ENCODE data around the gene SIRT7. TPM values are rescaled to one million over a fixed set of nuclear protein-coding genes. Genes with fewer than 3 reads are reported as not detected.

The SIRT7 gene
- polyA plus RNA-seq, 4 donors, result 9.6 to 19.6 (median 14.7) TPM

DNA sequence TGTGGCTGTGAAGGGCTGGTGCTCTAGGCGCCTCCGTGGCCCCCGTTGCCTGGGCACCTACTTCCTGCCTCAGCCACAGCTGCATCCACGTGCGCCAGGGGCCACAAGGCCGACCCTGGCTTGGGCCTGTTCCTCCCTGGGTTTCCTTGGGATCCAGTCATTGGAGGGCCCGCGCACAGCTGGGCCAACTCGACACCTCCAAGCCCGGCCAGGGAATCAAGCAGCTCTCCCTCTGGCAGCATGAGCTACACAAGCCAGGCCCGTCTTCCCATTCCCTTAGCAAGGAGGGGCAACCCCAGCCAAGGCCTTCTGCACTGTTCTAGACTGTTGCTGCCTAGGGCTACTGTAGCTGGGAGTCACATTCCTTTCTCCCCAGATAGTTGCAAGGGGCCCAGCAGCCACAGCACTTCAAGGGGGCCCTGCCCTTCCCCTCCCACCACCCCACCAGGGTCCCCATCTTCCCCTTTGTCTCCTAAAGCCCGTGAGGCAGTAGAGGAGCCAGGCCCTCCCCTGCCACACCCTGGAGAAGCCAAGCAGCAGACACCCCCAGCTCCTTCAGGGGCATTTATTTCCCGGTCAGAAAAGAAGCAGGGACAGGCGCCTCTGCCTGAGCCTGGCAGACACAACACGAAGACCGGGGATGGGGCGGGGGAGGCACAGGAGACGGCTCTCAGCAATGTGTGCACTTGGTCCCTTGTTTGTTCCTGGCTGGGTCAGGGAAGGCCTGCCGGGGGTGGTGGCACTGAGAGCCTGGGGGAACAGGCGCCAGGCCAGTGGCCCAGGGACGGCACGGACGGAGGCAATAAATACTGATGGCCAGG is 50.6 kb downstream of the SIRT7 start:
- DNase-seq (ENCODE audit: low read depth in 4 of 4, low spot score in 2 of 4), result no peak

DNA sequence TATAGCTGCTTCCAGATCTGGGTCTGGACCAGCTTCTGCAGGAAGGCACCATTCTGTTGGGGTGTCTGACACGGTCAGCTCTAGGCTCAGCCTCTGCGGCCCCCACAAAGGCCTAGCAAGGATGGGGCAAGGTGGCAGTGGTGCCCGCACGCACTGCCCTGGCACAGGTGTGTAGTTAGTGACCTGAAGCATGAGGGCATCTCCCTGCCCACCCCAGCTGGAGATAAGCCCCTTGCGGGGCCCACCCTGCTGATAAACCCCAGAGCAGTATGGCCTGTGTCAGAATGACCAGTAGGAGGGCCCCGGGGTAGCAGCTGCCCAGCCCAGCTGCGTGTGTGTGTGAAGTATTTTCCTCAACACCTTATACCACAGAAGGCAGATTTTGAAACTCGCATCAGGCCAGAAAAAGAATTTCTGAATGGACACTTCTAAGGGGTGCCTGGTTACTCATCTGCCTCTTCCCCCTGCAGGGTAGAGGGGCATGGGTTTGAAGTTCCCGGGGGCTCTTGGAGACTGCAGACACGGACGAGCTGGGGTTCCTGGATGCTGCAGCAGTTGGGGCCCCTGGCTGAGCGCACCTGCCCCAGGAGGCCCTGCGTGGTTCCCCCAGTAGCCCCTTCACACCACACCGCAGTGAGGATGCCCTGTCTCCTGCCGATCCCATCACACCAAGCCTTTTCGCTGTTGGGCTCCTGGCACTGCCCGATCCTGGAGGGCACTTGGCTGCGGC is 51.4 kb downstream of the SIRT7 start:
- DNase-seq (ENCODE audit: low read depth in 4 of 4, low spot score in 2 of 4), result no peak

DNA sequence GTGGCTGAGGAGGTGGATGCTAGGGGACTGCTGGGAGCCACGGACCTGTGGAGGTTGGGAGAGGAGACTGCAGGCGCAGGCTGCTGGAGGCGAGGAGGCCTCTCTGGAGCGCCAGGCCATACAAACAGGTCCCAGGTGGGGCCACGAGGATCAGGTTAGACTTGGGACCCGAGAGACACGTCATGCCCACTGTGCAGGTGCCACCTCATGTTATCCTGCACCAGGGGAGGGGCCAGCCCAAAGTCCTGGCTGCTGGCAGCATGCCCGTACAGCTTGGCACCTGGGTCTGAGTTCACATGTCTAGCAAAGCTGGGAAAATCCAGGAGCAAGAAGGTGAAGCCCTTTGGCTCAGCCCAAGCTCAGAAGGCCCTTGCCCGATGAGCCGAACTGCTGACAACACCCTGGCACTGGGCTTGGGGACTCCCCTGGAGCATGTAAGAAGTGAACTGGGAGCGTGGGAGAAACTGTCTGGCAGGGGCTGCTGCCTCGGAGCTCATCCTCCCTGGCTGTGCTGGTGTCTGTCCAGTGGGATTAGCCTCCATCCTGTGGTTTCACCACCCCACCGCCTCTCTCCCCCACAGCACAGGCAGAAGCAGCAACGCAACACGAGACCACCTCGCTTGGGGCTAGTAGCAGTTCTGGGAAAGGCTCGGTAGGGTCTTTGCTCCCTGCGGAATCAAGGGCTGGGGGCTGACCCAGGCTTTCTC is 52.1 kb downstream of the SIRT7 start:
- no peak for DNase-seq (ENCODE audit: low read depth in 4 of 4, low spot score in 2 of 4)

DNA sequence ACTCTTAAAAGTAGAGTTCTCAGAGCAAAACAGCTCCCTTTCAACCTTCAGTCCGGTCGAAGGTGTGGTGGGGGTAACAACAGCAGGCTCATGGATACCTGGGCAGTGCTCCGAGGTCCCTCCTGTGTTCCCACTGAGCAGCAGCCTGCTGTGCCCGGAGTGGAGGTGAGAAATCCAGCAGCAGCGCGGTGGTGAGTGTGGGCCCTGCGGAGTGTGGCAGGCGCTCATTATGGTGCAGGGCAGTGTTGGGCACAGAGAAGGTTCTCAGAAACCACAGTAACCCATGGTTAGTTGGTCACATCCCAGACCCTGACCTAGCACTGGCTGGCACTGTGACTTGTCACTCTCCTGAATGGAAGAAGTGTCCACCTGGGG is 52.6 kb downstream of the SIRT7 start:
- DNase-seq (ENCODE audit: low read depth in 4 of 4, low spot score in 2 of 4), result no peak

DNA sequence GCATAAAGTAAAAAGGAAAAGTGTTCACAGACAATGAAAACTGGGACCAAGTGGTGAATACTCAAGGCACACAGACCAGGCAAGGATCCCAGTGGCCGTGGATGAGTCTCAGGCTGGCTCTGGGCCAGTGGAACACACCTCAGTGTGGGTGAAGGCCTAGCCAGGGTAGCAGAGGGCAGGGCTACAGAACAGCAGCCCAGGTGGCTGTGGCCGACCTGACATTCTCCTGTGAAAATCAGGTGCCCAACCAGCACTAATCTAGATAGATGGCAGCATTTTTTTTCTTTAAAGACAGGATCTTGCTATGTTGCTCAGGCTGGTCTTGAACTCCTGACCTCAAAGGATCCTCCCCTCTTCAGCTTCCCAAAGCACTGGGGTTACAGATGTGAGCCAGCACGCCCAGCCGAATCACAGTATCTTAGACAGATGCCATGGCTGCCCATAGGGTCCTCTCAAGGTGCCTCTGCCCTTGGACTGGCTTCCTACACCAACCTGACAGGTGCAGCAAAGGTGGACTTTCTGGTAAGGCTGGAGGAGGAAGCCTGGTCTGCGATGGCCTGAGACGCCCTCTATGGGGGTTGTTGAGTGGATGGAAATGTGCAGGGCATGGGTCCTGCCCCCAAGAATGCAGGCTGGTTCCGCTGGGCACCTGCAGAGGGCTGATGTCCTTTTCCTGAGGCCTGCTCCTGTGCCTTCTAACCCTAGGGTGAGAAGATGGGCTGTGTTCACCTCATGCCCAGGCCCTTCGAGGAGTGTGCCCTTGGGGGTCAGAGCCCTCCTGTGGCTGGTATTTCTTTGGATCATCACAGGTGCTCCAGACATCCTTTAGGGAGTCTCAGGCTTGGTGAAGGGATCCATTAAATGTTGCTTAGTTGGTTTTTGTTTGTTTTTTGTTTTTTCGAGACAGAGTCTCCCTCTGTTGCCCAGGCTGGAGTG is 53.9 kb downstream of the SIRT7 start:
- DNase-seq (ENCODE audit: low read depth in 4 of 4, low spot score in 2 of 4), result no peak

DNA sequence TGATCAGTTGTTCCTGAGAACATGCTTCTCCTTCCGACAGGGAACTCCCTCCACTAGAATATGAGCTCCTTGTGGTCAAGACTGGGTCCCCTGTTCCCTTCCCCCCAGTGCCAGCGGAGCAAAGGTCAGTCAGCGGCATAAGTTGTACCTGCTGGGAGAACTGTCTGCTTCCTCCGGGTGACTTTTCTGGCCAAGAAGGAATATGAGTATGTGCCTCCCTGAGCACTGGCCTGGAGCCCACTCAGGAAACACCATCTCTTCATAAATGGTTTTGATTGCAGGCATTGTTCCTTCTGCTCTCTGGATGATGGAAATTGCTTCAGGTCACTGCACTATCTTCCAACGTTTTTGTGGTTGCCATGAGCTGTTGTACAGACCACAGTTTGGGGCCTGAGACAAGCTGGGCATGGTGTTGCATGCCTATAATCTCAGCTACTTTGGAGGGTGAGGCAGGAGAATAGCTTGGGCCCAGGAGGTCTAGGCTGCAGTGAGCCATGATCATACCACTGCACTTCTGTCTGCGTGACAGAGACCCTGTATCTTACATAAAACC is 54.8 kb downstream of the SIRT7 start:
- DNase-seq (ENCODE audit: low read depth in 4 of 4, low spot score in 2 of 4), result no peak

Other genes starting within 250 kb of the SIRT7 start
- 10 to 100 TPM; 37.0 to 54.7 (median 45.8) TPM for gene ARL16, start 234.4 kb downstream of the SIRT7 start, polyA plus RNA-seq (ENCODE audit: insufficient read length in 4 of 4)
- gene HGS, start 234.2 kb downstream of the SIRT7 start, polyA plus RNA-seq (ENCODE audit: insufficient read length in 4 of 4), result 100 to 1,000 TPM in 2 of 4 donors, 10 to 100 TPM in 2; 79.9 to 124 (median 96.4) TPM
- 10 to 100 TPM; 41.0 to 70.1 (median 51.4) TPM for gene MRPL12, start 214.8 kb downstream of the SIRT7 start, polyA plus RNA-seq (ENCODE audit: insufficient read length in 4 of 4)
- 10 to 100 TPM; 11.7 to 22.9 (median 20.5) TPM for gene SLC25A10, start 205.9 kb downstream of the SIRT7 start, polyA plus RNA-seq (ENCODE audit: insufficient read length in 4 of 4)
- 10 to 100 TPM in 2 of 4 donors, 1 to 10 TPM in 2; 8.6 to 18.5 (median 12.7) TPM for gene GCGR, start 114.0 kb downstream of the SIRT7 start, polyA plus RNA-seq (ENCODE audit: insufficient read length in 4 of 4)
- 100 to 1,000 TPM in 2 of 4 donors, 10 to 100 TPM in 2; 69.8 to 134 (median 107) TPM for gene MCRIP1, start 84.9 kb downstream of the SIRT7 start, polyA plus RNA-seq (ENCODE audit: insufficient read length in 4 of 4)
- gene PPP1R27, start 83.1 kb downstream of the SIRT7 start, polyA plus RNA-seq (ENCODE audit: insufficient read length in 4 of 4), result under 1 TPM; 0.23 to 0.46 (median 0.37) TPM
- gene P4HB, start 57.6 kb downstream of the SIRT7 start, polyA plus RNA-seq (ENCODE audit: insufficient read length in 4 of 4), result 100 to 1,000 TPM; 397 to 434 (median 411) TPM
- gene ARHGDIA, start 46.8 kb downstream of the SIRT7 start, polyA plus RNA-seq (ENCODE audit: insufficient read length in 4 of 4), result 100 to 1,000 TPM; 156 to 249 (median 195) TPM
- gene ALYREF, start 26.6 kb downstream of the SIRT7 start, polyA plus RNA-seq (ENCODE audit: insufficient read length in 4 of 4), result 100 to 1,000 TPM in 1 of 4 donors, 10 to 100 TPM in 3; 66.6 to 107 (median 76.3) TPM
- 100 to 1,000 TPM in 2 of 4 donors, 10 to 100 TPM in 2; 72.2 to 130 (median 96.2) TPM for gene ANAPC11, start 26.5 kb downstream of the SIRT7 start, polyA plus RNA-seq (ENCODE audit: insufficient read length in 4 of 4)
- 1 to 10 TPM in 1 of 4 donors, under 1 TPM in 3; 0.39 to 1.5 (median 0.52) TPM for gene NPB, start 15.9 kb downstream of the SIRT7 start, polyA plus RNA-seq (ENCODE audit: insufficient read length in 4 of 4)
- gene PCYT2, start 6.8 kb downstream of the SIRT7 start, polyA plus RNA-seq (ENCODE audit: insufficient read length in 4 of 4), result 10 to 100 TPM; 45.7 to 55.9 (median 49.5) TPM
- gene MAFG, start 9.6 kb upstream of the SIRT7 start, polyA plus RNA-seq (ENCODE audit: insufficient read length in 4 of 4), result 10 to 100 TPM in 3 of 4 donors, 1 to 10 TPM in 1; 9.8 to 15.4 (median 11.9) TPM
- gene PYCR1, start 19.1 kb upstream of the SIRT7 start, polyA plus RNA-seq (ENCODE audit: insufficient read length in 4 of 4), result 10 to 100 TPM; 27.6 to 38.1 (median 31.7) TPM
- gene MYADML2, start 29.1 kb upstream of the SIRT7 start, polyA plus RNA-seq (ENCODE audit: insufficient read length in 4 of 4), result under 1 TPM in 3 of 4 donors, not detected in 1; 0.14 to 0.33 (median 0.24) TPM
- gene NOTUM, start 43.0 kb upstream of the SIRT7 start, polyA plus RNA-seq (ENCODE audit: insufficient read length in 4 of 4), result 1 to 10 TPM; 2.1 to 3.2 (median 2.8) TPM
- 10 to 100 TPM; 22.1 to 40.1 (median 35.8) TPM for gene ASPSCR1, start 59.5 kb upstream of the SIRT7 start, polyA plus RNA-seq (ENCODE audit: insufficient read length in 4 of 4)
- gene CENPX, start 104.7 kb upstream of the SIRT7 start, polyA plus RNA-seq (ENCODE audit: insufficient read length in 4 of 4), result 10 to 100 TPM; 36.3 to 49.2 (median 45.1) TPM
- gene LRRC45, start 105.1 kb upstream of the SIRT7 start, polyA plus RNA-seq (ENCODE audit: insufficient read length in 4 of 4), result 10 to 100 TPM in 3 of 4 donors, 1 to 10 TPM in 1; 10.0 to 19.6 (median 17.1) TPM
- 10 to 100 TPM in 3 of 4 donors, 1 to 10 TPM in 1; 8.6 to 17.0 (median 14.9) TPM for gene RAC3, start 113.5 kb upstream of the SIRT7 start, polyA plus RNA-seq (ENCODE audit: insufficient read length in 4 of 4)
- 100 to 1,000 TPM in 1 of 4 donors, 10 to 100 TPM in 3; 79.6 to 138 (median 86.5) TPM for gene DCXR, start 119.5 kb upstream of the SIRT7 start, polyA plus RNA-seq (ENCODE audit: insufficient read length in 4 of 4)
- gene RFNG, start 133.6 kb upstream of the SIRT7 start, polyA plus RNA-seq (ENCODE audit: insufficient read length in 4 of 4), result 10 to 100 TPM; 38.2 to 67.5 (median 52.2) TPM
- gene GPS1, start 133.7 kb upstream of the SIRT7 start, polyA plus RNA-seq (ENCODE audit: insufficient read length in 4 of 4), result 100 to 1,000 TPM in 3 of 4 donors, 10 to 100 TPM in 1; 98.9 to 158 (median 137) TPM
- gene DUS1L, start 147.6 kb upstream of the SIRT7 start, polyA plus RNA-seq (ENCODE audit: insufficient read length in 4 of 4), result 10 to 100 TPM; 67.0 to 99.5 (median 97.0) TPM
- gene FASN, start 180.1 kb upstream of the SIRT7 start, polyA plus RNA-seq (ENCODE audit: insufficient read length in 4 of 4), result 10 to 100 TPM; 29.5 to 65.2 (median 45.9) TPM

Measured in left renal cortex interstitium (tissue), 4 donors.